Endothelial cell of umbilical vein (primary cell): ENCODE results near the gene ABLIM1. TPM values are rescaled to one million over a fixed set of nuclear protein-coding genes. Genes with fewer than 3 reads are reported as not detected.

Experiments
- BruUV-seq: library from RNA; stranded (reverse); fragments of 400-500 nt; replicated peaks from 2 replicates; lab custom pipeline; 2021; lab: Mats Ljungman, UMichigan
- CTCF ChIA-PET: fragments of 300-600, 350-600 bp; sonication (Branson Sonifier 250); formaldehyde crosslinking; loops from one replicate; lab custom pipeline; 2021; ENCODE audit warnings: antibody characterized with exemption, inconsistent platforms; lab: Charles Lee
- POLR2A ChIA-PET: fragments of 300-600, 350-600 bp; sonication (Branson Sonifier 250); formaldehyde crosslinking; loops from one replicate; lab custom pipeline; 2021; ENCODE audit warnings: antibody characterized with exemption, inconsistent platforms; lab: Charles Lee
- DNase-seq: peaks from one replicate; pipeline ENCODE4 v3.0.0-alpha.2; 2011; ENCODE audit warnings: low read depth, low spot score
- FAIRE-seq: peaks from 2 replicates; lab custom pipeline; 2011; peaks lifted over from hg19 to GRCh38; lab: Jason Lieb, UNC
- H2AFZ ChIP-seq: 2 replicates; pipeline ENCODE4 v1.6.0; 2012; ENCODE audit warnings: low read depth, low read length, control low read depth, inconsistent platforms
- H3K27ac ChIP-seq: 2 replicates; pipeline ENCODE4 v1.5.1; 2011; ENCODE audit warnings: low read depth, mild to moderate bottlenecking, control low read depth, low read length, moderate library complexity; ENCODE audit not compliant: insufficient read depth
- H3K27me3 ChIP-seq, 2 experiments: 2 replicates each; pipeline versions ENCODE4 v1.6.0 to v1.6.1; 2011; ENCODE audit warnings: low read length in 2 of 2, mixed read lengths in 1 of 2; ENCODE audit not compliant: control insufficient read depth in 2 of 2, insufficient read depth in 2 of 2
- H3K36me3 ChIP-seq, 2 experiments: 2 replicates in 1 of 2; 3 replicates in 1 of 2; pipeline ENCODE4 v1.5.1; 2011; ENCODE audit warnings: low read length in 2 of 2, mild to moderate bottlenecking in 1 of 2, moderate library complexity in 1 of 2; ENCODE audit not compliant: control insufficient read depth in 2 of 2, insufficient read depth in 2 of 2; ENCODE audit errors: extremely low read depth in 1 of 2
- H3K4me1 ChIP-seq: 3 replicates; pipeline ENCODE4 v1.5.1; 2011; ENCODE audit warnings: mild to moderate bottlenecking, low read length; ENCODE audit not compliant: control insufficient read depth, insufficient read depth; ENCODE audit errors: extremely low read depth
- H3K4me2 ChIP-seq: 2 replicates; pipeline ENCODE4 v1.6.1; 2011; ENCODE audit warnings: low read length, control low read depth, mixed read lengths; ENCODE audit not compliant: insufficient read depth
- H3K4me3 ChIP-seq, 3 experiments: fragments of 200-600 bp in 1 of 3; sonication (generic), shearing (Covaris generic) in 1 of 3; replicated peaks in 1 of 3; 2 replicates each; pipeline ENCODE4 v1.5.1; 2011 to 2016; ENCODE audit warnings: control low read depth in 3 of 3, low read length in 3 of 3, mild to moderate bottlenecking in 2 of 3, inconsistent platforms in 1 of 3, low read depth in 1 of 3, moderate library complexity in 1 of 3; ENCODE audit not compliant: insufficient read depth in 1 of 3
- H3K79me2 ChIP-seq: 2 replicates; pipeline ENCODE4 v1.6.0; 2012; ENCODE audit warnings: low read length, inconsistent platforms; ENCODE audit not compliant: control insufficient read depth, insufficient read depth
- H3K9ac ChIP-seq: replicated peaks from 2 replicates; pipeline ENCODE3; 2011; ENCODE audit warnings: low read length, control low read depth; ENCODE audit not compliant: insufficient read depth; ENCODE audit errors: extremely low read depth
- H3K9me1 ChIP-seq: replicated peaks from 3 replicates; pipeline ENCODE4 v1.6.0; 2011; ENCODE audit warnings: mild to moderate bottlenecking, low read length; ENCODE audit not compliant: control insufficient read depth, insufficient read depth; ENCODE audit errors: extremely low read depth
- H3K9me3 ChIP-seq: replicated peaks from 2 replicates; pipeline ENCODE4 v1.5.1; 2012; ENCODE audit warnings: low read length, inconsistent platforms; ENCODE audit not compliant: control insufficient read depth, insufficient read depth
- H4K20me1 ChIP-seq: replicated peaks from 2 replicates; pipeline ENCODE3; 2011; ENCODE audit warnings: mild to moderate bottlenecking, low read length; ENCODE audit not compliant: control insufficient read depth, insufficient read depth; ENCODE audit errors: extremely low read depth
- EZH2 ChIP-seq: IDR thresholded peaks from 2 replicates; pipeline ENCODE4 v1.6.1; 2012; ENCODE audit warnings: borderline replicate concordance, low read depth, mild to moderate bottlenecking, moderate library complexity, low read length, inconsistent platforms; ENCODE audit not compliant: severe bottlenecking
- FOS ChIP-seq: IDR thresholded peaks from 2 replicates; pipeline ENCODE4 v1.6.1; 2011; ENCODE audit warnings: mild to moderate bottlenecking, low read length, moderate library complexity, borderline replicate concordance; ENCODE audit not compliant: insufficient read depth
- GATA2 ChIP-seq: IDR thresholded peaks from 2 replicates; pipeline ENCODE4 v1.7.0; 2011; ENCODE audit warnings: low read depth, mild to moderate bottlenecking, moderate library complexity, mixed read lengths, low read length; ENCODE audit not compliant: insufficient read length, insufficient read depth
- JUN ChIP-seq: IDR thresholded peaks from 2 replicates; pipeline ENCODE4 v1.6.1; 2011; ENCODE audit warnings: borderline replicate concordance, low read depth; ENCODE audit not compliant: insufficient read length, insufficient read depth
- MYC ChIP-seq: IDR thresholded peaks from one replicate; pipeline ENCODE4 v1.6.1; 2011; ENCODE audit warnings: mild to moderate bottlenecking, low read depth, low read length
- POLR2A ChIP-seq: IDR thresholded peaks from 2 replicates; pipeline ENCODE4 v1.6.1; 2012; ENCODE audit warnings: low read depth, mild to moderate bottlenecking, control low read depth, low read length
- POLR2AphosphoS5 ChIP-seq: IDR thresholded peaks from 2 replicates; pipeline ENCODE4 v1.6.1; 2012; ENCODE audit warnings: low read depth, mild to moderate bottlenecking, control low read depth, low read length, moderate library complexity; ENCODE audit not compliant: insufficient read depth
- dilution Hi-C: fragments of 300-500 bp; cut with MboI; formaldehyde crosslinking; loops from one replicate; pipeline ENCODE4 v1.15.0; 2019; ENCODE audit warnings: low sequenced_read_pairs; ENCODE audit not compliant: extremely low pct_ligation_motif_present
- intact Hi-C: fragments of 100-400 bp; cut with micrococcal nuclease; formaldehyde crosslinking; loops from one replicate; pipeline ENCODE4 v1.10.0; 2022
- polyA plus RNA-seq, 4 experiments: library from polyadenylated mRNA; depleted of rRNA in 3 of 4; stranded (reverse) in 3 of 4; unstranded in 1 of 4; fragments of >200 nt; gene quantifications; 2 replicates each; pipeline versions ENCODE4 v1.2.1 to v1.2.3, GENCODE V29; 2011 to 2012; ENCODE audit warnings: missing spikeins in 1 of 4
- total RNA-seq: library from RNA; stranded (reverse); gene quantifications from 2 replicates; pipeline ENCODE4 v1.2.3, GENCODE V29; 2021
- TF ChIP-seq, protein P1 (sequence below), 2 donors: IDR thresholded peaks; 1 replicate in 1 of 2; 2 replicates in 1 of 2; pipeline ENCODE4 v1.5.1; 2011; ENCODE audit warnings: low read length in 2 of 2, mild to moderate bottlenecking in 2 of 2, moderate library complexity in 2 of 2, control low read depth in 1 of 2, inconsistent platforms in 1 of 2, low read depth in 1 of 2; ENCODE audit not compliant: insufficient read depth in 1 of 2; ENCODE audit errors: extremely low read depth in 1 of 2
- TF ChIP-seq, protein P2 (sequence below): IDR thresholded peaks from 2 replicates; pipeline ENCODE4 v1.6.1; 2011; ENCODE audit not compliant: insufficient read depth, insufficient read length

ABLIM1 gene
- total and polyA plus RNA-seq, 2 donors (not counting 3 experiments of a cell fraction or from before 2014, with no cell fraction given) = 128 to 235 TPM

DNA sequence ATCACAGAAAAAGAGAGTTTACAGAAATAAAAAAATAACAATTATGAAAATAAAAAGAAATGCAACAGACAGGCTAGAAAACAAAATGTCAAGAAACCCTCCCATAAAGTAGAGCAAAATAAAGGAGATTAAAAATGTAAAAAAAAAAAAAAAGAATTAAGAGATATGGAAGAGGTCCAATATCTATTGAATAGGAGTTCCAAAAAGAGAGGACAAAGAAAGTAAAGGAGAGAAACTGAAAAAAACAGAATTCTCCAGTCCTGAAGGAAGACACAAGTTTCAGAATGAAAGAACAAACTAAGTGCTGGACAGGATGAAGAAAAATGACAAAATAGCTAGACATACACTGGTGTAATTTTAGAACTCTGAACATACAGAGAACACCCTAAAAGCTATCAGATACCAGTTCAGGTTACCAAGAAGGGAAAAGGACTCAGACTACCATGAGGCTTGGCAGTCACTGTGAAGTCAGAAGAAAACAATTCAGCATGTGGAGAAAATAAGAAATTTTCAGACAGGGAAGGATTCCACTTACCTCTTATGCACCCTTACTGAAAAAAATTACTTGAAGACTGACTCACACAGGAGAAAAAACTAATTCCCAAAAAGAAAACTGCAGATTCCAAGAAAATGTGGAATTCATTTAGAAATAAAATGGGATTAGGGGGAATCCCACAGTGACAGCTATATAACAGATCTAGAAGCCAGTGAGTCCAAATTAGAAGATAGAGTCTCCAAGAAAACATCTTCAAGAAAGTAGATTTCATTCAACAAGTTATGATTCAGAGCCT lies 40.4 kb upstream of the ABLIM1 start:
- Histone ChIP-seq H3K4me1 (peaks cover 10% of the 10 kb centered on the region), H2AFZ (peak overlapping the region; percentile 24), H4K20me1 (no peaks in the 10 kb centered on the region), H3K27ac (no peak overlapping the region), H3K4me2 (no peak overlapping the region), H3K79me2 (no peaks in the 10 kb centered on the region), H3K27me3 (no peaks in the 10 kb centered on the region), H3K9me3 (no peaks in the 10 kb centered on the region), H3K9me1 (no peaks in the 10 kb centered on the region), H3K36me3 (no peaks in the 10 kb centered on the region), H3K4me3 (no peak overlapping the region), H3K9ac (no peak overlapping the region)
- intact Hi-C loops (loop anchor here (5.0 to 10.0 kb wide), 2 partner anchors 324 to 429 kb away; no protein-coding TSS in a partner anchor), dilution Hi-C loops (loop anchor here (25.0 kb wide), 1 partner anchor 136 kb away; no protein-coding TSS in a partner anchor)
- ChIA-PET CTCF (interaction anchor here (1.1 to 1.2 kb wide), 2 partner anchors 88 to 227 kb away, joined by 3 to 5 read pairs; no protein-coding TSS in a partner anchor), POLR2A (interaction anchor here (0.7 kb wide), 1 partner anchor 212 kb away, joined by 6 read pairs; no protein-coding TSS in a partner anchor)
- DNase-seq = no peak
- no TSS peak for BruUV-seq
- TF ChIP-seq, protein P1, sequence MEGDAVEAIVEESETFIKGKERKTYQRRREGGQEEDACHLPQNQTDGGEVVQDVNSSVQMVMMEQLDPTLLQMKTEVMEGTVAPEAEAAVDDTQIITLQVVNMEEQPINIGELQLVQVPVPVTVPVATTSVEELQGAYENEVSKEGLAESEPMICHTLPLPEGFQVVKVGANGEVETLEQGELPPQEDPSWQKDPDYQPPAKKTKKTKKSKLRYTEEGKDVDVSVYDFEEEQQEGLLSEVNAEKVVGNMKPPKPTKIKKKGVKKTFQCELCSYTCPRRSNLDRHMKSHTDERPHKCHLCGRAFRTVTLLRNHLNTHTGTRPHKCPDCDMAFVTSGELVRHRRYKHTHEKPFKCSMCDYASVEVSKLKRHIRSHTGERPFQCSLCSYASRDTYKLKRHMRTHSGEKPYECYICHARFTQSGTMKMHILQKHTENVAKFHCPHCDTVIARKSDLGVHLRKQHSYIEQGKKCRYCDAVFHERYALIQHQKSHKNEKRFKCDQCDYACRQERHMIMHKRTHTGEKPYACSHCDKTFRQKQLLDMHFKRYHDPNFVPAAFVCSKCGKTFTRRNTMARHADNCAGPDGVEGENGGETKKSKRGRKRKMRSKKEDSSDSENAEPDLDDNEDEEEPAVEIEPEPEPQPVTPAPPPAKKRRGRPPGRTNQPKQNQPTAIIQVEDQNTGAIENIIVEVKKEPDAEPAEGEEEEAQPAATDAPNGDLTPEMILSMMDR (IDR thresholded peaks at IDR 0.05; ENCODE audit: extremely low read depth in 1 of 2, insufficient read depth in 1 of 2, low read depth in 1 of 2, low read length in 2 of 2) = no peak
- TF ChIP-seq MYC (no peak), FOS (no peak), POLR2AphosphoS5 (no peak), EZH2 (no peak), GATA2 (no peak), JUN (no peak), POLR2A (no peak)
- TF ChIP-seq, protein P2, sequence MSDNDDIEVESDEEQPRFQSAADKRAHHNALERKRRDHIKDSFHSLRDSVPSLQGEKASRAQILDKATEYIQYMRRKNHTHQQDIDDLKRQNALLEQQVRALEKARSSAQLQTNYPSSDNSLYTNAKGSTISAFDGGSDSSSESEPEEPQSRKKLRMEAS = no peak
- FAIRE-seq = no peak
